ENCODE data around the gene MSN.
A peak's percentile ranks its signal among the peaks of the same experiment; 100 is the strongest.
"Not testable (repeated sequence)": the region's sequence is repeated elsewhere in the genome, so short reads cannot be mapped to it uniquely, and the experiment has no call there.

Gene MSN

DNA sequence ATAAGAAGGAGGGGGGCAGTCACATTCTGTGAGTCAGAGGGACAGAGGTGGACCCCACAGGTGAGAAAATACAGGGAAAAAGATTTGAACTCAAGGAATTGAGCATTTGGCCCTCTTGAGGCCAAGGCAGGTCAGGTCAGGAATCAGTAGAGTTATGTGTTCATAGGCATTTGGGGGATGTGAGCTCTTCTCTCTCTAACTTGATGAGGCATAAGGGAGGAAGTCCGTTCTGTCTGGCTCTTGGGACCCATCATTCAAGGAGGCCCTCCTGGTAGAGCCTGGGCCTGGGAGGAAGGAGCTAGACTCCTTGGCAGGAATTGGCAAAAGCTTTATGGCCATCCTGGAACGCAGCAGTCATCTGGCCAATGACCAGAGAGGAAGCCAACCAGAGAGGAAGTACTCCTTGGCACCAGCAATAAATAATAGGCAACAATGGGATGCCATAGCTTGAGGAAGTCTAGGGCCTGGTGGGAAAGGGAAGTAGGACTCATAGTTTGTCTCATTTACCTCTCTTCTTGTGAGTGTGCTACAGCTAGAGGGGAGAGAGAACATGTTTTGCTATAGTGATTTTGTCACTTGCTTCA, 53.0 kb downstream of the MSN start:
- no peak for DNase-seq

DNA sequence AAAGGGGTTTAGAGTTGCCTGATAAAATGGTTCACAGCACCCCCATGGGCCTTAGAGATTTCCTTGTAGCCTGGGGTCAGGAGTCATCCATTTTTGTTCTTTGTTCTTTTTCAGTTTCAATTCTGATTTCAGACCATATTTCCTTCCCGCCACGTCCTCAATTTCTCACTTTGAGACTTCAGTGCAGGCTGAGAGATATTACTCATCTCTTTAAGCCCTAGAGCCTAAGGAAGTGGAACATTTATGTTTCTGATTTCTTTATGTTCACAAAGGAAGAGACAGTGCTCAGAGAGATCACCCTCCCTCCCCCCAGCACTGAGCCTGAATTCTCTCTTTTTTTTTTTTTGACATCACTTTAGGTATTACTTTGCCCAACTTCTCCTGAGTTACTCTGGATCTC, 56.3 kb downstream of the MSN start:
- peak; percentile 59 for DNase-seq

DNA sequence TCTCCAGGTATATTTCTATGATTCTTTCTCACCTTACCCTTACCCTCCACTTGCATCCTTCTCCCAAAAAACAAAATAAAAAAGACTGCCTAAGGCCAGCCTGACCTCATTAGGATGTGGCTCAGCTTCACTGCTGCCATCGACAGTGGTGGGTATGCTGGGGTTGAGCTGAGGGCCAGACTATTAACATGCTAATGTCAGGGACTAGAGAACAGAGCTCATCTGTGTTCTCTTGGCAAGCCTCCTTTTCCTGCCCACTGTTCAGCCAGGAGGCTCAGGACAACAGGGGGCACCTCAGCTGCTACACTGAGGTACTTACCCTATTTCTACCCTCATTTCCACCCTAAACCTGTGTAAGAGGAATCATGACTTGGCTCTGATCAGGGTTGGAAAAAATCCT, 59.3 kb downstream of the MSN start:
- no peak for DNase-seq

DNA sequence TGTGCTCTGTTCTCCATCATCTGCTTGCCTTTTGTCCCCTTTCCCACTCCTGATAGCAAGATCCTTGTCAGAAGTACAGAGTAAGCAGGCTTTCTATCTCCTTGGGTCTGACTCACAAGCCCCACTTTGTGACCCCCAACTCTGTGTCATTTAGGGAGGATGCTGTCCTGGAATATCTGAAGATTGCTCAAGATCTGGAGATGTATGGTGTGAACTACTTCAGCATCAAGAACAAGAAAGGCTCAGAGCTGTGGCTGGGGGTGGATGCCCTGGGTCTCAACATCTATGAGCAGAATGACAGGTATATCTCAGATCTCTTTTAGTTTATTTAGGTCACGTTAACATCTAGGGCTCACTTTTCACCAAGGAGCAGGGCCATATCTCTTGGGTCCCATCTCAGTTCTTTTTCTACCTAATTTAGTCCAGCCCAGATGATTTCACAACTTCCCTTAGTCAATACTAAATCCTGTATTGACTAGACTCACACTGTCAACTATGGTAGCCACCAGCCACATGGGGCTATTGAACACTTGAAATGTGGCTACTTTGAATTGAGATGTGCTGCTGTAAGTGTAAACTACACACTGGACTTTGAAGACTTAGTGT, 64.3 kb downstream of the MSN start:
- no peak for DNase-seq

DNA sequence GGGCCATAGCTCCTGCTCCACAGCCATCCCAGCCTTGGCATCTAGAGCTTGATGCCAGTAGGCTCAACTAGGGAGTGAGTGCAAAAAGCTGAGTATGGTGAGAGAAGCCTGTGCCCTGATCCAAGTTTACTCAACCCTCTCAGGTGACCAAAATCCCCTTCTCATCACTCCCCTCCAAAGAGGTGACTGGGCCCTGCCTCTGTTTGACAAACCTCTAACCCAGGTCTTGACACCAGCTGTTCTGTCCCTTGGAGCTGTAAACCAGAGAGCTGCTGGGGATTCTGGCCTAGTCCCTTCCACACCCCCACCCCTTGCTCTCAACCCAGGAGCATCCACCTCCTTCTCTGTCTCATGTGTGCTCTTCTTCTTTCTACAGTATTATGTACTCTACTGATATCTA, 73.5 kb downstream of the MSN start:
- DNase-seq = no peak

DNA sequence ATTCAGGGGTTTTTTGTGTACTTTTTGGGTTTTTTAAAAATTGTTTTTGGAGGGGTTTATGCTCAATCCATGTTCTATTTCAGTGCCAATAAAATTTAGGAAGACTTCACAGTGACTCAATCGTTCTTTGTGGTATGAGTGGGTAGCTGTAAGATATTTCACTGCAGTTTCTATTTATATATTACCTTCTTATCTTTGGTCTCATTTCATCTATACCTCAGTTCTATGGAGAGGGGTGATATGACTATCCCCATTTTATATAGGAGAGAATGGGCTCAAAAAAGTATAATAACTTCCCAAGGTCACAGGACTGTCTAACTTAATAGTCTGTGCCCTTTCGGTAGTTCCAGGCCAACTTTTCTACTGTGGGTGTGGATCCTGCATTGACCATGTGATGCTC, 74.4 kb downstream of the MSN start:
- no peak for DNase-seq

DNA sequence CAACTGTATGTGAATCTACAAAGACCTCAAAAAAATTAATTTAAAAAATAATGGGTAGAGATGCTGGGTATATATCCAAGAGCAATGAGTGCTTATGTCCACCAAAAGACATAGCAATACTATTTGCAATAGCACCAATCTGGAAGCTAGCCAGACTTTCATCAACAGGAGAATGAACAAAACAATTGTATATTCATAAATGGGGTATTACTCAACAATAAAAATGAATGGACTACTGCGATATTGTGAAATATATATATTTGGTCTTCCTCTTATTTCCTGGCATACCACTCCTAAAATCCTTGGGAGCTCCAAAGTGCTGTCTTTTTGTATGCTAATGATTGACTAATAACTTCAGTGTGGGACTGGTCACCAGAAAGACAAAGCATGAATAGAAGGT, 77.5 kb downstream of the MSN start:
- no peak for DNase-seq

DNA sequence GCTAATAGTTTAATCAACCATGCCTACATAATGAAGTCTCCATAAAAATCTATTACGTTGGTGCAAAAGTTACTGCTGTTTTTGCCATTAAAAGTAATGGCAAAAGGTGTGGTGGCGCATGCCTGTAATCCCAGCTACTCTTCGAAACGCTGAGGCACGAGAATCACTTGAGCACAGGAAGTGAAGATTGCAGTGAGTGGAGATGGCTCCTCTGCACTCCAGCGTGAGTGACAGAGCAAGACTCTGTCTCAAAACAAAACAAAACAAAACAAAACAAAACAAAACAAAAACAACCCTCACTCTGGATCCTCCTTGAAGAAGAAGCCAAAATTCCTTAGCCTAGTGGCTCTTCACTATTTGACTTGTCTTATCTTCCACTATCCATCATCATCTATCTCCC, 78.0 kb downstream of the MSN start:
- no peak for DNase-seq

DNA sequence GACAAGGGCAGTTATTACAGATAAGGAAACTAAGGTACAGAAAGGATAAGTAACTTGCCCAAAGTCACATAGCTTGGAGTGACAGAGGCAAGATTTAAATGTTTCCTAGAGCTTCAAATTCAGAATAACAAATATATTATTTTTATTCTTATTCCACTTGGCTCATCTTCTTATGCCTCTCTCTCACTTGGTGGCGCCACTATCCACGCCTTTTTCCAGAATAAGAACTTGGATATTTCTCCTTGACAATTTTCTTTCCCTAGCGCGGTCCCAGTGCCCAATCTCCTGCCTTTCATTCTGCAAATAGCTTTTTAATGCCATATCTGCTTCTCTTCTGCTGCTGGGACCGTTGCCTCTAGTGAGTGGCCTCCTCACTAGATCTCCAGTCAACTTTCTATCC, 78.5 kb downstream of the MSN start:
- no peak for DNase-seq

DNA sequence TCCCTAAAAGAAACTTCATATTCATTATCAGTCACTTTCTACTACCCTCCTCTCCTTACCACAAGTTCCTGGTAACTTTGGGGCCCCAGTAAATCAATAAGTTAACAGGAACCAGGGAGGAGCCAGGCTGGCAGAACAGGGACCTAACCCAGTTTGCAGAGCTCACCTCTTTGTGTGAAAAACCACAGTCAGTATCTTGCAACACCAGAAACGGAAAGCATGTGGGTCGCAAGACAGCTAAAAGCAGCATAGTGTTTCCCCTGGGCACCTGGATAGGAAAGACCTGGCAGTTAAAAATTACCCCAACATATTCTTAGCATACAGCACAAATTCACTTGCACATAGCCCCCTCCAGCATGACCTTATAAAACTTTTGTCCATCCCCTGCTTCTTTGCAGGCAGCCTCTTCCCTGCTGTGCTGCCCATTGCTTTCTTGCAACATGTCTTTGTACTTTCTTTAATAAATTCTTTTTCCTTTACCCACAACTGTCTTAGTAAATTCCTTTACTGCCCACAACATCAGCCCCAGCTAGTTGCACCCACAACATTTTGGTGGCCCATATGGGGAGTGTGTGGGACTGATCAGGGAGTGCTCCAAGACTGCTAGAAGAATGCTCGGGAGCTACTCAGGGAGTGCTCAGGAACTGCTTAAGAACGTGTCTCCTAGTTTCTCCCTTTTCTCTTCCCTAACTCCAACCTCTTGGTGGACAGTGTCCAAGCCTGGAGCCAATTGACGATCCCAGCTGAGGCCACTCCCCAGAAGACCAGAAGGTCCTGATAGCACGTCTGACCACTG, 83.4 kb downstream of the MSN start:
- peak; percentile 55 for DNase-seq

DNA sequence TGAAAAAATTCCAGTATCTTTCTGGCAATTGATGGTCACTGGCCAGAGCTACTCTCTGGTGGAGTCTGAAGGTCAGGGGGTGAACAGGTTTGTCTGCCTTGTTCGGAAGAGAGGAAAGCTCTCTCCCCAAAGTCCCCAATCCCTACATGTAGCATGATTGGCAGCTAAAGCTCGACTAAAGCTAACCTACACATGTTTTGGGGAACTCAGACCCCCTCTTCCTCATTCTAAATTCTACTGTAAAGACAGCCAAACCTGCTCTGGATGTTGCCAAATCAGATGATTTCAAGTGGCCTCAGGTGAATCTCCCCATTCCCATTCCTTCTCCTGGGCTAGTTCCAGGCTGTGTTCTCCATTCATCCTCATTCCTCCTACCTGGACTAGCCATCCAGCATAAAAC, 84.1 kb downstream of the MSN start:
- DNase-seq = no peak

DNA sequence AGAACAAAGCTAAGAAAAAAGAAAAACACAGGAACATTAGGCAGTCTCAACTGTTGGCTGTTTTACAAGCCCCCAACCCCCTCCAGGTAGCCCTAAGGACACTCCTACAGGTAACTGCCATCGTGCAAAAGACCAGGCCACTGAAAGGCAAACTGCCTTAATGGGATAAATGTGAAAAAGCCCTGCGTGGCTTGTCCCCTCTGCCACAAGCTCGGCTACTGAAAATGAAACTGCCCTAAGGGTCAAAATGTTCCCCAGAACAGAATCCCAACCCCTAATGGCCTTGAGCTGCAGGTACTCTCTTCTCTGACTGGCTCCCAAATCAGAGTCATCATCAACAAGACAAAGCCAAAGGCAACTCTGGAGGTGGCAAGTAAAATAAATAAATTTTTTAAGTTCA, 84.8 kb downstream of the MSN start:
- DNase-seq = no peak

DNA sequence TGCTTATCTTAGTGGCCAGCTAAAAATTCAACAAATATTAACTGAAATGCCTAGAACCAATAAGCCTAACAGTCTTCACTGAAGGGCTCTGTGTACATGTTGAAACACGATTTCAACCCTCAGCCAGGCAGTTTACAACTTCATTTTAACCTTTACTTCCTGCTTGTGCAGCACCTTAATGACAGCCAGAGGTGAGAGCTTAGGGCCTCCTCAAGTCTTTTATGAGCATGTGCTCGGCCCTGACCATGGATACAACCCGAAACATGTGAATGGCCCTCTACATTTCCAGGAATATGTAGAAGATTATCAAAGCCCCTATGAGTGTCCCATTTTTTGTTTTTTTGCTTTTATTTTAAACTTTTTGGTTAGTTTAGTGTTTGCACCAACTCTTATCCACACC, 88.3 kb downstream of the MSN start:
- no peak for DNase-seq

DNA sequence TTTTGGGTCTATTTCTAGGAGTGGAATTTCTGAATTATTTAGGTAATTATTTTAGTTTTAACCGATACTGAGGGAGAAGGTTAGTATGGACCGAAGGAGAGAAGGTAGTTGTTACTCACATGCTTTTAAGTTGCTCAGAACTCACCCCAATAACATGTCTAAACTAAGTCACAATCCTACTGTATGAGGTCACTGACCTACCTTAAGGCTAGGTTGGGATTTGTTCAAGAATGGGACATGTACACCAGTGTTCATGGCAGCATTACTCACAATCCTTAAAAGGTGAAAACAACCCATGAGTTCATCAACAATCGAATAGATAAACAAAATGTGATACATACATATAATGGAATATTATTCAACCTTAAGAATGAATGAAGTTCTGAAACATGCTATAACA, 90.5 kb downstream of the MSN start:
- no peak for DNase-seq

DNA sequence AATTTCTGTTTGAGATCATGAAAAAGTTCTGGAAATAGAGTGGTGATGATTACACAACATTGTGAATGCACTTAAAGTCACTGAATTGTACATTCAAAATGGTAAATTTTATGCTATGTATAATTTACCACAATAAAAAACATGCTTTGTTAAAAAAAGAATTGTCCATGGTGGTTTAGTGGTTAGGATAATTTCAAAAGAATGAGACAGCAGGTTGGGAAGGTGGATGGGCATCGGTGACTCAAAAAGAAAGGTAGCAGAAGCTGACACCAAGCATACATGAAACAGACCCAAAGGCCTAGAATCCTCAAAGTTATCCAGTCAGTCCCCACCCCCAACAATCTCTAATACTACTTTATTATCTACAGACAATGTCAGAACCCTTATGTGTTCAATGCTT, 91.1 kb downstream of the MSN start:
- no peak for DNase-seq

DNA sequence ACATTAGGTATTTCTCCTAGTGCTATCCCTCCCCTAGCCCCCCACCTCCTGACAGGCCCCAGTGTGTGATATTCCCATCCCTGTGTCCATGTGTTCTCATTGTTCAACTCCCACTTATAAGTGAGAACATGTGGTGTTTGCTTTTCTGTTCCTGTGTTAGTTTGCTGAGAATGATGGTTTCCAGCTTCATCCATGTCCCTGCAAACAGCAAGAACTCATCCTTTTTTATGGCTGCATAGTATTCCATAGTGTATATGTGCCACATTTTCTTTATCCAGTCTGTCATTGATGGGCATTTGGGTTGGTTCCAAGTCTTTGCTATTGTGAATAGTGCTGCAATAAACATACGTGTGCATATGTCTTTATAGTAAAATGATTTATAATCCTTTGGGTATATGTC, 92.1 kb downstream of the MSN start:
- not testable (repeated sequence) for DNase-seq

DNA sequence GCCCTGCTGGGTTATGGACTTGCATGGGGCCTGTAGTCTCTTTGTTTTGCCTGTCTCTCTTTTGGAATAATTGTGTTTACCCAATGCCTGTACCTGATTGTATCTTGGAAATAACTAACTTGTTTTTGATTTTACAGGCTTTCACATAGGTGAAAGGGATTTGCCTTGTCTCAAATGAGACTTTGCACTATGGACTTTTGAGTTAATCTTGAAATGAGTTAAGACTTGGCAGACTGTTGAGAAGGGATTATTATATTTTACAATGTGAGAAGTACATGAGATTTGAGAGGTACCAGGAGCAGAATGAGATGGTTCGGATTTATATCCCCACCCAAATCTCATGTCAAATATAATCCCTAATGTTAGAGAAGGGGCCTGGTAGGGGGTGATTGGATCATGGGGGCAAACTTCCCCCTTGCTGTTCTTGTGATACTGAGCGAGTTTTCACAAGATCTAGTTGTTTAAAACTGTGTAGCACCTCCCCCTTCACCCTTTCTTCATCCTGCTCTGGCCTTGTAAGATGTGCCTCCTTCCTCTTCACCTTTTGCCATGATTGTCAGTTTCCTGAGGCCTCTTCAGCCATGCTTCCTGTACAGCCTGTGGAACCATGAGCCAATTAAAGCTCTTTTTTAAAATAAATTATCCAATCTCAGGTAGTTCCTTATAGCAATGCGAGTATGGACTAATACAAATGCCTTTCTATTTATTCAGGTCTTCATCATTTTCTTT, 102.3 kb downstream of the MSN start:
- DNase-seq = no peak

DNA sequence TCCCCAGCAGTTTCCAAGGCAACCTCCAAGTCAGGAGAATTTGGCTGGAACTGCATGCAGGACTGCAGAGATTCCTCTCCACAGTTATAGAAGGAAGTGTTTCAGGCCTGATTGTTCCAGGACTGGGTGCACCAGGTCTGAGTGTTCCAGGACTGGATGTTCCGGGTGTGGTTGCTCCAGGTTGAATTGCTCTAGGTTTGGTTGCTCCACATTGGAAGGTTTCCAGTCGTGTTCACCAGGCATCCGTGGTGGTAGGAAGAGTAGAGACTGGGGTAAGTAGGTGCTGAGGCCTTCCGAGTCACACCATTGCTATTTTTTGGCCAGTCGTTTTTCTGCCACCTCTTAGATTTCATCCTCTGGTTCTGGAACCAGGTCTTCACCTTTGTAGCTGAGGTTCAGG, 105.4 kb downstream of the MSN start:
- DNase-seq = no peak

DNA sequence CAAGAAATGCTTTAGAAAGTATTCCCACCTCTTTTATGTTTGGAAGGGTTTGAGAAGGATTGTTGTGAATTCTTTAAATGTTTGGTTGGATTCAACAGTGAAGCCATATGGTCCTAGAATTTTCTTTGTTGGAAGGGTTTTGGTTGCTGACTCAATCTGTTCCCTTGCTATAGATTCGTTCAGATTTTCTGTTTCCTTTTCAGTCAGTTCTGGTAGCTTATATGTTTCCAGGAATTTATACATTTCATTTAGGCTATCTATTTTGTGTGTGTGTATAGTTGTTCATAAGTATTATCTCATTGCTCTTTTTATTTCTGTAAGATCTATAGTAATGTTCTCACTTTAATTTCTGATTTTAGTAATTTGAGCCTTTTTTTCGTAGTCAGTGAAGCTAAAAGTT, 114.4 kb downstream of the MSN start:
- no peak for DNase-seq

DNA sequence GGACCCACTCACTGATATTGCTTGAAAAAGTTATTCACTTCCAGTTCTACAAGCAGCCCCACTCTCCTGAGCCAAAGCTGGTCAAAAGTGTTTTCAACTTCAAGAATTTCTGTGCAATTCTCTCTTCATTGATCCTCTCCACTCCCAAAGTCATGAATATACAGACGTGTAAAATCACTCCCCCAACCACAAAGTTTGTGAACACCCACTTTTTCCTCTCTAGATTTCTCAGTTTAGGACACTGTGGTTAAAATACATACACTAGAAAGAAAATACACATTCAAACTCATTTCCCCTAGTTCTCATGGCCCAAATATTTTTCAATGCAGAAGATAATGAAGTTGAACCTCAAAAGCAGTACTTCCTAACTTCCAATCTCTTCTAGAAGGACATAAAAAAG, 116.3 kb downstream of the MSN start:
- DNase-seq = no peak

All from CD4-positive, alpha-beta T cell treated with Interleukin-17A for 1 hour (primary cell).